GM12891 (cell line): Measurements from ENCODE around the gene HSF5.

ENCODE experiments used
- POLR2A ChIP-seq: IDR thresholded peaks from 2 replicates; pipeline ENCODE4 v1.6.1; 2011; ENCODE audit warnings: low read depth, low read length, control low read depth
- POLR2AphosphoS5 ChIP-seq: IDR thresholded peaks from 2 replicates; pipeline ENCODE4 v1.6.1; 2011; ENCODE audit warnings: low read depth, low read length, control low read depth
- TAF1 ChIP-seq: IDR thresholded peaks from 2 replicates; pipeline ENCODE4 v1.6.1; 2011; ENCODE audit warnings: low read depth, low read length, control low read depth

DNA sequence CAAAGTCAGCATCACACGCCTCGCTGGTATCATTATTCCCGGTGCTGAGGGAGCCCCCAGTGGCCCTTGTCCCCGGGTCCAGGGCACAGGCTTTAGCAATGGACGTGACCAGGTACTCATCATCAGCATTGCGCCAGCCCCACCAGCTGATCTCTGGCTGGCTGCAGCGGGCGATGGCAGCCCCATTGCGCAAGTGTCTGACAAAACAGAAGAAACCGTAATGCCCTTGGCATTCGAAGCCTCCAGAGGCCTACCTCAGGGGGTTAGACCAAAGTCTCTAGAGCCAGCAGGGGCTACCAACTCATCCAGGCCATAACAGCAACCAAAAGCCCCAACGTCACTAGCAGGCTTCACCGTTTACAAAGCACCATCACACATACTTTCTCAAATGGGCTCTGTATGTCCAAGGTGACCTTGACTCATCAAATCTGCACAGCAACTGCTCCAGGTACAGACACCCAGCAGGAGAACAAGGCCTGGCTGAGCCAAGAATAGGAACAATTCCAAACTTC is 19.0 kb upstream of the HSF5 start:
- TF ChIP-seq POLR2A (no peak), POLR2AphosphoS5 (no peak), TAF1 (no peak)
